Thyroid gland (tissue), 4 donors: Measurements from ENCODE around the gene TRIM29. TPM values are rescaled to one million over a fixed set of nuclear protein-coding genes. Genes with fewer than 3 reads are reported as not detected.

ENCODE experiments used
- DNase-seq, 2 donors: peaks; one replicate each; pipeline ENCODE4 v3.0.0-alpha.2; 2019
- H3K27ac ChIP-seq, 3 donors: fragments of 200-600 bp; sonication (generic); 1 replicate in 2 of 3; 2 replicates in 1 of 3; pipeline ENCODE4 v1.5.1; 2016 to 2019; ENCODE audit warnings: mild to moderate bottlenecking in 1 of 3, moderate library complexity in 1 of 3
- H3K27me3 ChIP-seq: fragments of 200-600 bp; sonication (generic); one replicate; pipeline ENCODE4 v1.5.1; 2019
- H3K36me3 ChIP-seq, 2 donors: fragments of 200-600 bp; sonication (generic); one replicate each; pipeline ENCODE4 v1.5.1; 2016 to 2019
- H3K4me1 ChIP-seq, 2 donors: fragments of 200-600 bp; sonication (generic); one replicate each; pipeline ENCODE4 v1.5.1; 2017 to 2019
- H3K4me3 ChIP-seq, 3 donors: fragments of 200-600 bp; sonication (generic); replicated peaks in 1 of 3; 1 replicate in 2 of 3; 2 replicates in 1 of 3; pipeline ENCODE4 v1.5.1; 2016; ENCODE audit warnings: mild to moderate bottlenecking in 1 of 3
- H3K9me3 ChIP-seq: fragments of 200-600 bp; sonication (generic); one replicate; pipeline ENCODE4 v1.5.1; 2017
- POLR2A ChIP-seq, 2 donors: fragments of 450-650 bp; IDR thresholded peaks; one replicate each; pipeline ENCODE4 v1.6.1; 2017; ENCODE audit warnings: antibody characterized with exemption in 2 of 2, mild to moderate bottlenecking in 2 of 2, moderate library complexity in 1 of 2
- WGBS, 2 donors: methylation state at CpG; one replicate each; pipeline ENCODE4 v1.1.5; 2017; 5-methylcytosine and 5-hydroxymethylcytosine counted together
- intact Hi-C: fragments of 100-400 bp; cut with DNase I; formaldehyde crosslinking; loops from one replicate; pipeline ENCODE4 v1.15.1; 2023
- total RNA-seq, 4 donors: library from RNA; depleted of rRNA; stranded (reverse); fragments of >200 nt; gene quantifications; one replicate each; pipeline ENCODE4 v1.2.3, GENCODE V29; 2016
- TF ChIP-seq, protein P1 (sequence below), 6 experiments: fragments of 200-600 bp in 3 of 6; fragments of 450-650 bp in 3 of 6; sonication (generic) in 3 of 6; IDR thresholded peaks; one replicate each; pipeline ENCODE4 v1.5.1; 2016 to 2019; ENCODE audit warnings: antibody characterized with exemption in 6 of 6, mild to moderate bottlenecking in 2 of 6, inconsistent platforms in 1 of 6, moderate library complexity in 1 of 6

Gene TRIM29
- total RNA-seq, 4 donors from 2014 or later = 1.4 to 3.7 (median 1.6) TPM; not detected in 1

DNA sequence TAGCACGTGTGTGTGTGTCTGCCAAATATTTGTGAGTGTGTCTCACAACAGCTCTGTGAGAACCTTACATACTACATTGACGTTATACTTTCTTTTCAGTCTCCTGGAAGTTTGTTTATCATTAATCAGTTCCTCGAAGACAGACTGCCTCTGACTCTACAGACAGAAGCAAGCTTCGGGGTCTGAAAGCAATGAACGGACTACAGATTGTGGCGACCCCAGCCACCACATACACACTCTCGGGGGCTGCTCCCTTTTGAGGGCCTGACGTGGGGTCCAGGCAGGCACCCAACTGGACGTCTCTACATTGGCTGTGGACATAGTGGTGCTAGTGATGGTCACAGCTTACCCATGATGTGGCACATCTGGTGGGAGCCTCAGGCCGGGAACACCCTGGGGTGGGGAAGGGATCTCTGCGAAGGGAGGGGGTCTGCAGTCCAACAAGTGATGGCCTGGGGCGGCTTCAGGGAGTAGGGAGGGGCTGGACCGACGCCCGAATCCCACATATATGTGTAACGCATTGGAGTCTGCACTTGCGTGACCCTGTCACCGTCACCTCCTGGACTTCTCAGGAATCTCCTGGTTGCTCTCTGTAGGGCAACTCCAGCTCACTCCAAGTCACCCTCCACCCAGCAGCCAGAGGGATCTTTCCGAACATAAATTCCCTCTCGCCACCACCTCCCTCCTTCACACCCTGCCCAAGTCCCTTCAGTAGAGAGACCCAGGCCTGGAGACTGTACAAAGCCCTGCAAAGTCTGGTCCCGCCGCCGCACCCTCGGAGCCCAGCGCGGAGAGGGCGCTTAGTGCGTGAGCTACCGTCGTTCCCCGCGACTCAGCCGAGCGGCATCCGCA, 30.4 kb upstream of the TRIM29 start:
- DNase-seq = no peak
- H3K4me3 ChIP-seq = peak overlapping the region in 2 of 3 donors; percentile 3 to 33
- no peak overlapping the region for H3K27ac ChIP-seq
- no peaks in the 10 kb centered on the region for H3K36me3 ChIP-seq
- WGBS, 2 donors = 36 to 40% methylated on average over 32 to 34 of the region's 35 CpGs
- intact Hi-C loops = no loop called here
- no peaks in the 10 kb centered on the region for H3K9me3 ChIP-seq
- no peaks in the 10 kb centered on the region for H3K27me3 ChIP-seq
- TF ChIP-seq, protein P1, sequence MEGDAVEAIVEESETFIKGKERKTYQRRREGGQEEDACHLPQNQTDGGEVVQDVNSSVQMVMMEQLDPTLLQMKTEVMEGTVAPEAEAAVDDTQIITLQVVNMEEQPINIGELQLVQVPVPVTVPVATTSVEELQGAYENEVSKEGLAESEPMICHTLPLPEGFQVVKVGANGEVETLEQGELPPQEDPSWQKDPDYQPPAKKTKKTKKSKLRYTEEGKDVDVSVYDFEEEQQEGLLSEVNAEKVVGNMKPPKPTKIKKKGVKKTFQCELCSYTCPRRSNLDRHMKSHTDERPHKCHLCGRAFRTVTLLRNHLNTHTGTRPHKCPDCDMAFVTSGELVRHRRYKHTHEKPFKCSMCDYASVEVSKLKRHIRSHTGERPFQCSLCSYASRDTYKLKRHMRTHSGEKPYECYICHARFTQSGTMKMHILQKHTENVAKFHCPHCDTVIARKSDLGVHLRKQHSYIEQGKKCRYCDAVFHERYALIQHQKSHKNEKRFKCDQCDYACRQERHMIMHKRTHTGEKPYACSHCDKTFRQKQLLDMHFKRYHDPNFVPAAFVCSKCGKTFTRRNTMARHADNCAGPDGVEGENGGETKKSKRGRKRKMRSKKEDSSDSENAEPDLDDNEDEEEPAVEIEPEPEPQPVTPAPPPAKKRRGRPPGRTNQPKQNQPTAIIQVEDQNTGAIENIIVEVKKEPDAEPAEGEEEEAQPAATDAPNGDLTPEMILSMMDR (IDR thresholded peaks at IDR 0.05) = no peak
- TF ChIP-seq POLR2A (IDR thresholded peaks at IDR 0.05) = no peak
- peaks cover 0 to 13% of the 10 kb centered on the region in 2 donors for H3K4me1 ChIP-seq

DNA sequence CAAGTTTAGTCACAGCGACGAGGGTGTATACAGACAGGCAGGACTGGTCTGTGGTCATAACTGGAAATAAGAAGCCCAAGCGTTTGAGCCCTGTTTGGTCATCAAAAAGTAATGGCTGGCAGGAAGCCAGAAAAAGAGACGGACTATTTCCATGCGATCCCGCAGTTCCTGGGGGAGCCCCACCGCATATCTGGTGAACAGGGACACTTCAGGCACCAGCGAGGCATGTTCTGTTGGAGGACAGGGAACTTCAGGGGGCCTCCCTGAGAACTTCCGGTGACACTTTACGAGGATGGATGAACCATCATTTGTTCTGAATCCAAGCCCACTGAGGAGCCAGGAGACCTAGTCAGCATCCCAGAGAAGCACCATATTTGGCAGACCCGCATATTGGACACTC, 29.7 kb upstream of the TRIM29 start:
- no peak for DNase-seq
- intact Hi-C loops = no loop called here

DNA sequence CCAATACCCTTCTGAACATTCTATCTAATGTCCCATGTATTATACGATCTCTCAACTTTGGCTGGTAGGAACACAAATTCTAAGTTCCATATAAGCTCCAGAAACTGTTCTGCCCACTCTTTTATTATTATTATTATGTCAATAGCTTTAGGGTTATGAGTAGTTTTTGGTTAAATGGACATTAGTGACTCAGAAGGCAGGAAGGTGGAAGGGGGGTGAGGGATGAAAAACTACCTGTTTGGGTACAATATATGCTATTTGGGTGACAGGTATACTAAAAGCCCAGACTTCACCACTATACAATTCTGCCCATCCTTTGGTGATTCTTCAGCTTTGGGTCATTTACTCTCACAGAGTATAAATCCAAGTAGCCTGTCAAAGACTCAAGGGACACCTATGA, 22.5 kb upstream of the TRIM29 start:
- Histone ChIP-seq H3K27me3 (no peaks in the 10 kb centered on the region), H3K27ac (no peak overlapping the region), H3K4me3 (no peak overlapping the region), H3K36me3 (no peaks in the 10 kb centered on the region), H3K9me3 (no peaks in the 10 kb centered on the region), H3K4me1 (no peaks in the 10 kb centered on the region)
- no peak for TF ChIP-seq POLR2A (IDR thresholded peaks at IDR 0.05)
- TF ChIP-seq, protein P1 (IDR thresholded peaks at IDR 0.05) = no peak
- DNase-seq = no peak
- intact Hi-C loops = no loop called here
- whole genome bisulfite sequencing, 2 donors = 87 to 97% methylated on average over 1 of the region's 1 CpG

More for the DNA sequence above, 29.7 kb upstream of the TRIM29 start:
- TF ChIP-seq, protein P1 (IDR thresholded peaks at IDR 0.05) = no peak
- TF ChIP-seq POLR2A (IDR thresholded peaks at IDR 0.05) = no peak
- 56 to 61% methylated on average over 11 of the region's 11 CpGs for WGBS, 2 donors
- Histone ChIP-seq H3K27me3 (no peaks in the 10 kb centered on the region), H3K9me3 (no peaks in the 10 kb centered on the region), H3K36me3 (no peaks in the 10 kb centered on the region), H3K4me3 (no peak overlapping the region), H3K4me1 (peaks cover 0 to 13% of the 10 kb centered on the region in 2 donors), H3K27ac (no peak overlapping the region)

DNA sequence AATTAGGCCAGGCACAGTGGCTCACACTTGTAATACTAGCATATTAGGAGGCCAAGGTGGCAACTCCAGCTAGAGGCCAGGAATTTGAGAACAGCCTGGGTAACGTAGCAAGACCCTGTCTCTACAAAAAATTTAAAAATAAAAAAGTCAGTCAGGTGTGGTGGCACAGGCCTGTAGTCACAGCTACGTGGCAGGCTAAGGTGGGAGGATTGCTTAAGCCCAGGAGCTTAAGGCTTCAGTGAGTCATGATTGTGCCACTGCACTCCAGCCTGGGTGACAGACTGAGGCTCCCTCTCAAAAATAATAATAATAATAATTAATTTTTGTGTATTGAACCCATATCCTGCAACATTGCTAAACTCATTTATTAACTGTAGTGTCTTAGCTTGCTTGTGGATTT, 15.3 kb upstream of the TRIM29 start:
- DNase-seq = no peak
- Histone ChIP-seq H3K27me3 (no peaks in the 10 kb centered on the region), H3K4me3 (no peak overlapping the region), H3K36me3 (no peaks in the 10 kb centered on the region), H3K4me1 (no peaks in the 10 kb centered on the region), H3K27ac (no peak overlapping the region), H3K9me3 (no peaks in the 10 kb centered on the region)
- TF ChIP-seq, protein P1 (IDR thresholded peaks at IDR 0.05) = no peak
- TF ChIP-seq POLR2A (IDR thresholded peaks at IDR 0.05) = no peak
- intact Hi-C loops = no loop called here
- WGBS, 2 donors = 77 to 84% methylated on average over 2 of the region's 2 CpGs

DNA sequence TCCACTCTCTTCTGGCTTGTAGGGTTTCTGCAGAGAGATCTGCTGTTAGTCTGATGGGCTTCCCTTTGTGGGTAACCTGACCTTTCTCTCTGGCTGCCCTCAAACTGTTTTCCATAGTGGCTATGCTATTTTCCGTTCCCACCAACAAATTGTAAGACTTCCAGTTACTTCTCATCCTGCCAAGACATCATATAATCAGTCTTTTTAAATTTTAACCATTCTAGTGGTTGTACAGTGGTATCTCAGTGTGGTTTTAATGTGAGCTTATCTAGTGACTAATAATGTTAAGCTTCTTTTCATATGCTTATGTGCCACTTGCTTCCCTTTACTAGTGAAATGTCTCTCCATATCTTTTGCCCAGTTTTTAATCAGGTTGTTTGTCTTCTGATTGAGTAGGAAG, 13.6 kb upstream of the TRIM29 start:
- intact Hi-C loops = no loop called here
- Histone ChIP-seq H3K9me3 (no peaks in the 10 kb centered on the region), H3K4me1 (no peaks in the 10 kb centered on the region), H3K27me3 (no peaks in the 10 kb centered on the region), H3K36me3 (no peaks in the 10 kb centered on the region), H3K4me3 (no peak overlapping the region), H3K27ac (no peak overlapping the region)
- WGBS, 2 donors = 84 to 88% methylated on average over 1 of the region's 1 CpG
- DNase-seq = no peak
- TF ChIP-seq POLR2A (IDR thresholded peaks at IDR 0.05) = no peak
- TF ChIP-seq, protein P1 (IDR thresholded peaks at IDR 0.05) = no peak
